Erythroblast (primary cell): Measurements from ENCODE around the gene ARMC10.

Experiments
- GATA1 ChIP-seq: IDR thresholded peaks from 2 replicates; pipeline ENCODE4 v1.6.1; 2011; ENCODE audit warnings: low read depth, mild to moderate bottlenecking, control low read depth, low read length, moderate library complexity
- POLR2A ChIP-seq: IDR thresholded peaks from 2 replicates; pipeline ENCODE4 v1.6.1; 2011; ENCODE audit warnings: mild to moderate bottlenecking, low read length

- TF ChIP-seq POLR2A, result no peak
- no peak for TF ChIP-seq GATA1
Observed at GRCh38 chr7:103059471-103059870, 15.5 kb upstream of the ARMC10 start.
